ENCODE measurements around the gene MARS1. TPM values are rescaled to one million over a fixed set of nuclear protein-coding genes. Genes with fewer than 3 reads are reported as not detected.
A peak's percentile ranks its signal among the peaks of the same experiment; 100 is the strongest.
"Not testable (repeated sequence)": the region's sequence is repeated elsewhere in the genome, so short reads cannot be mapped to it uniquely, and the experiment has no call there.

The MARS1 gene
- polyA plus RNA-seq, result 100 to 1,000 TPM in 1 of 2 donors, 10 to 100 TPM in 1; 74.4 to 106 TPM

GRCh38 chr12:57487597-57488401 lies at the start of gene MARS1:
TSS of gene MARS1 (plus strand) at chr12:57488068. CDS start at chr12:57488091, 23 bp downstream.
- Histone ChIP-seq H3K27me3 (ENCODE audit: control insufficient read depth in 1 of 2, insufficient read depth in 2 of 2, low read length in 2 of 2) (no peaks in the 10 kb centered on the region), H3K27ac (ENCODE audit: low read depth in 2 of 2, low read length in 1 of 2) (peak within 1 kb of the TSS; percentile 54 to 72), H3K36me3 (ENCODE audit: control insufficient read depth in 2 of 2, insufficient read depth in 2 of 2, low read length in 1 of 2) (peaks cover 5 to 10% of the 10 kb centered on the region in 2 donors), H3K4me1 (ENCODE audit: control insufficient read depth in 2 of 2, insufficient read depth in 2 of 2, low read length in 1 of 2) (peaks cover 6 to 8% of the 10 kb centered on the region in 2 donors), H3K9me3 (ENCODE audit: control insufficient read depth in 2 of 2, insufficient read depth in 1 of 2, low read depth in 1 of 2, low read length in 1 of 2) (no peaks in the 10 kb centered on the region), H3K4me3 (ENCODE audit: low read depth in 1 of 2, low read length in 2 of 2) (peak within 1 kb of the TSS; percentile 72 to 91)
- WGBS, 2 donors, result 5 to 7% methylated on average over 46 to 47 of the region's 47 CpGs

GRCh38 chr12:57438400-57438799 lies 49.5 kb upstream of the MARS1 start:
- no peaks in the 10 kb centered on the region for H3K27me3 ChIP-seq (ENCODE audit: control insufficient read depth in 1 of 2, insufficient read depth in 2 of 2, low read length in 2 of 2)
- no peak overlapping the region for H3K4me3 ChIP-seq (ENCODE audit: low read depth in 1 of 2, low read length in 2 of 2)
- 89 to 93% methylated on average over 1 of the region's 1 CpG for WGBS, 2 donors
- no peaks in the 10 kb centered on the region for H3K9me3 ChIP-seq (ENCODE audit: control insufficient read depth in 2 of 2, insufficient read depth in 1 of 2, low read depth in 1 of 2, low read length in 1 of 2)
- no peaks in the 10 kb centered on the region for H3K4me1 ChIP-seq (ENCODE audit: control insufficient read depth in 2 of 2, insufficient read depth in 2 of 2, low read length in 1 of 2)
- no peak overlapping the region for H3K27ac ChIP-seq (ENCODE audit: low read depth in 2 of 2, low read length in 1 of 2)
- no peaks in the 10 kb centered on the region for H3K36me3 ChIP-seq (ENCODE audit: control insufficient read depth in 2 of 2, insufficient read depth in 2 of 2, low read length in 1 of 2)

- H3K27me3 ChIP-seq (ENCODE audit: control insufficient read depth in 1 of 2, insufficient read depth in 2 of 2, low read length in 2 of 2), result no peaks in the 10 kb centered on the region
- H3K27ac ChIP-seq (ENCODE audit: low read depth in 2 of 2, low read length in 1 of 2), result no peak overlapping the region
- 76 to 79% methylated on average over 4 of the region's 4 CpGs for WGBS, 2 donors
- no peaks in the 10 kb centered on the region for H3K4me1 ChIP-seq (ENCODE audit: control insufficient read depth in 2 of 2, insufficient read depth in 2 of 2, low read length in 1 of 2)
- H3K4me3 ChIP-seq (ENCODE audit: low read depth in 1 of 2, low read length in 2 of 2), result no peak overlapping the region
- H3K9me3 ChIP-seq (ENCODE audit: control insufficient read depth in 2 of 2, insufficient read depth in 1 of 2, low read depth in 1 of 2, low read length in 1 of 2), result no peaks in the 10 kb centered on the region
- no peaks in the 10 kb centered on the region for H3K36me3 ChIP-seq (ENCODE audit: control insufficient read depth in 2 of 2, insufficient read depth in 2 of 2, low read length in 1 of 2)
Measured at GRCh38 chr12:57439762-57440266, 48.1 kb upstream of the MARS1 start.

DNA sequence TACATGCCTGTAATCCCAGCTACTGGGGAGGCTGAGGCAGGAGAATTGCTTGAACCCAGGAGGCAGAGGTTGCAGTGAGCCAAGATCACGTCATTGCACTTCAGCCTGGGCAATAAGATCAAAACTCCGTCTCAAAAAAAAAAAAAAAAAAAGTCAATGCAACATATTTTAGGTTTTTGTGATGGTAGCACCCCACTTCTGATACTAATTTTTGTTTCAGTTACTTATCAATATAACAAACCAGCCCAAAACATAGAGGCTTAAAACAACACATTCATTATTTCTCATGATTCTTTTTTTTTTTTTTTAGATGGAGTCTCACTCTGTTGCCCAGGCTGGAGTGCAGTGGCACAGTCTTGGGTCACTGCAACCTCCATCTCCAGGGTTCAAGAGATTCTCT lies 46.5 kb upstream of the MARS1 start:
- not testable (repeated sequence) for H3K4me1 ChIP-seq (ENCODE audit: control insufficient read depth in 2 of 2, insufficient read depth in 2 of 2, low read length in 1 of 2); H3K9me3 ChIP-seq (ENCODE audit: control insufficient read depth in 2 of 2, insufficient read depth in 1 of 2, low read depth in 1 of 2, low read length in 1 of 2); H3K36me3 ChIP-seq (ENCODE audit: control insufficient read depth in 2 of 2, insufficient read depth in 2 of 2, low read length in 1 of 2); H3K27ac ChIP-seq (ENCODE audit: low read depth in 2 of 2, low read length in 1 of 2); H3K27me3 ChIP-seq (ENCODE audit: control insufficient read depth in 1 of 2, insufficient read depth in 2 of 2, low read length in 2 of 2); H3K4me3 ChIP-seq (ENCODE audit: low read depth in 1 of 2, low read length in 2 of 2)
- 79 to 86% methylated on average over 2 of the region's 2 CpGs for whole genome bisulfite sequencing, 2 donors

DNA sequence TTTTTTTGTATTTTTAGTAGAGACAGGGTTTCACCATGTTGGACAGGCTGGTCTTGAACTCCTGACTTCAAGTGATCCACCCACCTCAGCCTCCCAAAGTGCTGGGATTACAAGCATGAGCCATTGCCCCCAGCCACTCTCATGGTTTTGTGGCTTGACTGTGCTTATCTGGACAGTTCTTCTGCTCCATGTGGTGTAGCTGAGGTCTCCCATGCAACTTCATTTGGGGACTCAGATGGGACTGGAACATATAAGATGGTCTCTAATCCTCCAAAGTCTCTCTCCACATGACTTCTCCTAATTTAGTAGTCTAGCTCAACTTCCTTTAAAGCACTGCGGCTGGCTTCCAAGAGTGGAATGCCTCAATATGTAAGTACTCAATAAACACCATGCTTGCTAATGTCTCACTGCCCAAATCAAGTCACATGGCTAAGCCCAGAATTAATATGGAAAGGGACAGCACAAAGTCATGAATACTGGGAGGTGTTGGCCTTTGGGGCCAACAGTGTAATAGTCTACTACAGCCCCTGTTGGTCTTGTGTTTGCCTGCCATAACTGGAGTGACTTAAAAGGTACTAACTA lies 45.9 kb upstream of the MARS1 start:
- no peak overlapping the region for H3K27ac ChIP-seq (ENCODE audit: low read depth in 2 of 2, low read length in 1 of 2)
- H3K4me1 ChIP-seq (ENCODE audit: control insufficient read depth in 2 of 2, insufficient read depth in 2 of 2, low read length in 1 of 2), result no peaks in the 10 kb centered on the region
- H3K27me3 ChIP-seq (ENCODE audit: control insufficient read depth in 1 of 2, insufficient read depth in 2 of 2, low read length in 2 of 2), result no peaks in the 10 kb centered on the region
- H3K9me3 ChIP-seq (ENCODE audit: control insufficient read depth in 2 of 2, insufficient read depth in 1 of 2, low read depth in 1 of 2, low read length in 1 of 2), result no peaks in the 10 kb centered on the region
- 43 to 79% methylated on average over 1 of the region's 1 CpG for WGBS, 2 donors
- H3K36me3 ChIP-seq (ENCODE audit: control insufficient read depth in 2 of 2, insufficient read depth in 2 of 2, low read length in 1 of 2), result no peaks in the 10 kb centered on the region
- no peak overlapping the region for H3K4me3 ChIP-seq (ENCODE audit: low read depth in 1 of 2, low read length in 2 of 2)

DNA sequence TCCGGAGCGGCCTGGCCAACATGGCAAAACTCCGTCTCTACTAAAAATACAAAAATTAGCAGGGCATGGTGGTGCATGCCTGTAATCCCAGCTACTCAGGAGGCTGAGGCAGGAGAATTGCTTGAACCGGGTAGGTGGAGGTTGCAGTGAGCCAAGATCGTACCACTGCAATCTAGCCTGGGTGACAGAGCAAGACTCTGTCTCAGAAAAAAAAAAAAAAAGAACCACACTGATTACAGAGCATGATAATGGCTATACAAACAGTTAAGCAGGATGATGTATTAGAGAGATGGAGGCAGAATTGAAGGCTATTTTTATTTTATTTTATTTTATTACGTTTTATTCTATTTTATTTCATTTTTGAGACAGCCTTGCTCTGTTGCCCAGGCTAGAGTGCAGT lies 43.5 kb upstream of the MARS1 start:
- H3K4me3 ChIP-seq (ENCODE audit: low read depth in 1 of 2, low read length in 2 of 2); H3K9me3 ChIP-seq (ENCODE audit: control insufficient read depth in 2 of 2, insufficient read depth in 1 of 2, low read depth in 1 of 2, low read length in 1 of 2); H3K27me3 ChIP-seq (ENCODE audit: control insufficient read depth in 1 of 2, insufficient read depth in 2 of 2, low read length in 2 of 2); H3K4me1 ChIP-seq (ENCODE audit: control insufficient read depth in 2 of 2, insufficient read depth in 2 of 2, low read length in 1 of 2); H3K36me3 ChIP-seq (ENCODE audit: control insufficient read depth in 2 of 2, insufficient read depth in 2 of 2, low read length in 1 of 2); H3K27ac ChIP-seq (ENCODE audit: low read depth in 2 of 2, low read length in 1 of 2): not testable (repeated sequence)
- WGBS, 2 donors, result 83 to 84% methylated on average over 6 of the region's 6 CpGs

- Histone ChIP-seq H3K27me3 (ENCODE audit: control insufficient read depth in 1 of 2, insufficient read depth in 2 of 2, low read length in 2 of 2) (no peaks in the 10 kb centered on the region), H3K27ac (ENCODE audit: low read depth in 2 of 2, low read length in 1 of 2) (no peak overlapping the region), H3K36me3 (ENCODE audit: control insufficient read depth in 2 of 2, insufficient read depth in 2 of 2, low read length in 1 of 2) (no peaks in the 10 kb centered on the region), H3K9me3 (ENCODE audit: control insufficient read depth in 2 of 2, insufficient read depth in 1 of 2, low read depth in 1 of 2, low read length in 1 of 2) (no peaks in the 10 kb centered on the region), H3K4me1 (ENCODE audit: control insufficient read depth in 2 of 2, insufficient read depth in 2 of 2, low read length in 1 of 2) (no peaks in the 10 kb centered on the region), H3K4me3 (ENCODE audit: low read depth in 1 of 2, low read length in 2 of 2) (no peak overlapping the region)
- WGBS, 2 donors, result 62 to 76% methylated on average over 5 of the region's 5 CpGs
Measured at GRCh38 chr12:57444744-57445143, 43.1 kb upstream of the MARS1 start.

DNA sequence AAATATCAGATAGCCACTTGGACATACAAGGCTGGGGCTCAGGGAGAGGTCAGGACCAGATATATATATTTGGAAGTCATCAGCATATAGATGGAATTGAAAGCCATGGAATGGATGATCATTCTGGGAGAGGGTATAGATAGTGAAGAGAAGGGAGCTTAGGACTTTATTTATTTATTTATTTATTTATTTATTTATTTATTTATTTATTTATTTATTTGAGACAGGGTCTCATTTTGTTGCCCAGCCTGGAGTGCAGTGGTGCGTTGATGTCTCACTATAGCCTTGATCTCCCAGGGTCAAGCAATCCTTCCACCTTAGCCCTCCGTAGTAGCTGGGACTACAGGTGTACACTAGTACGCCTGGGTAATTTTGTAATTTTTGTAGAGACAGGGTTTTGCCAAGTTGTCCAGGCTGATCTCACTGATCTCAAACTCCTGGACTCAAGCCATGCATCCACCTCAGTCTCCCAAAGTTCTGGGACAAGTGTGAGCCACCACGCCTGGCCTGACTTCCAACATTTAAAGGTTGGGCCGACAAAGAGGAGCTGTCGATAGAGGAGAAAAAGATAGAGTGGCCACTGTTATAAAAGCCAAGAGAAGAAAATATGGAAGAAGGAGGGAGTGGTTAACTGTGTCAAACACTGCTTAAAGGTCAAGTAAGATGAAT lies 41.4 kb upstream of the MARS1 start:
- Histone ChIP-seq H3K27me3 (ENCODE audit: control insufficient read depth in 1 of 2, insufficient read depth in 2 of 2, low read length in 2 of 2) (no peaks in the 10 kb centered on the region), H3K4me1 (ENCODE audit: control insufficient read depth in 2 of 2, insufficient read depth in 2 of 2, low read length in 1 of 2) (no peaks in the 10 kb centered on the region), H3K9me3 (ENCODE audit: control insufficient read depth in 2 of 2, insufficient read depth in 1 of 2, low read depth in 1 of 2, low read length in 1 of 2) (no peaks in the 10 kb centered on the region), H3K36me3 (ENCODE audit: control insufficient read depth in 2 of 2, insufficient read depth in 2 of 2, low read length in 1 of 2) (no peaks in the 10 kb centered on the region), H3K4me3 (ENCODE audit: low read depth in 1 of 2, low read length in 2 of 2) (no peak overlapping the region), H3K27ac (ENCODE audit: low read depth in 2 of 2, low read length in 1 of 2) (no peak overlapping the region)
- WGBS, 2 donors, result 98% methylated on average over 6 of the region's 6 CpGs

DNA sequence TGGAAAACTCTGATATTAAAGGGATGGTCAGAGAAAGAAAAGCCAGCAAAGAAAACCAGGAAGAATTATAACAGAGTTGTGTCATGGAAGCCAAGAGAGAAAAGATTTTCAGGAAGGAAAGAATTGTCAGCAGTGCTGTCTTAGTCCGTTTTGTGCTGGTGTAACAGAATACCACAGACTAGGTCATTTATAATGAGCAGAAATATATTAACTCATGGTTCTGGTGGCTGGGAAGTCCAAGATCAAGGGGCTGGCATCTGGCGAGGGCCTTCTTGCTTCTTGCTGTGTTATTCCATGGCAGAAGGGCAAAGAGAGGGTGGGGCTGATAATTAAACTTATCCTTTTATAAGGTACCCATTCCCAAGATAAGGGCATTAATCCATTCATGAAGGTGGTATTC lies 39.2 kb upstream of the MARS1 start:
- H3K27me3 ChIP-seq (ENCODE audit: control insufficient read depth in 1 of 2, insufficient read depth in 2 of 2, low read length in 2 of 2), result no peaks in the 10 kb centered on the region
- whole genome bisulfite sequencing, 2 donors, result 82 to 94% methylated on average over 2 of the region's 2 CpGs
- no peak overlapping the region for H3K27ac ChIP-seq (ENCODE audit: low read depth in 2 of 2, low read length in 1 of 2)
- H3K4me1 ChIP-seq (ENCODE audit: control insufficient read depth in 2 of 2, insufficient read depth in 2 of 2, low read length in 1 of 2), result no peaks in the 10 kb centered on the region
- H3K4me3 ChIP-seq (ENCODE audit: low read depth in 1 of 2, low read length in 2 of 2), result no peak overlapping the region
- no peaks in the 10 kb centered on the region for H3K9me3 ChIP-seq (ENCODE audit: control insufficient read depth in 2 of 2, insufficient read depth in 1 of 2, low read depth in 1 of 2, low read length in 1 of 2)
- no peaks in the 10 kb centered on the region for H3K36me3 ChIP-seq (ENCODE audit: control insufficient read depth in 2 of 2, insufficient read depth in 2 of 2, low read length in 1 of 2)

Measured in esophagus (tissue), 2 donors.